GM21723 (cell line): ENCODE measurements around the gene SLC16A3.
"Not testable (repeated sequence)": the region's sequence is repeated elsewhere in the genome, so short reads cannot be mapped to it uniquely, and the experiment has no call there.

ENCODE experiments used
- ATAC-seq: cut with Tn5 transposase; IDR thresholded peaks from one replicate; pipeline ENCODE4 v1.9.1; 2021; ENCODE audit warnings: mild to moderate bottlenecking, moderate library complexity; ENCODE audit not compliant: unreplicated experiment

SLC16A3 gene

DNA sequence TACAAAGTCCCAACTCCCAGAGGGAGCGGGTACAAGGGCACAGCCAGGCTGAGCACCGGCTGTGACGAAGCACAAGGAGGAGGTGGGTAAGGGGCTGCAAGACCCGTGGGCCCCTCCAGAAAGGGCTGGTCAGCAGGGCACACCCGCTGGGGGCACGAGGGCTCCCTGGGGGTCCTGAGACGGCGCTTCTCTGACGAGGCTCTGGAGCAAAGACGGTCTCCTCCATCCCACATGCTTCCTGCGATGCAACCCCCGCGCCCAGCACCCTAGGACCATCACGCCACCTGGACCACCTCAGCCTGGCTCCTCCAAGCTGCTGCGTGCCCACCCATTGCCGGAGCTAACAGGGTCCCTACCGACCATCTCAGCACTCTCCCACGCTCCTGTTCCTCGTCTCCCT, 24.9 kb upstream of the SLC16A3 start:
- no peak for ATAC-seq

DNA sequence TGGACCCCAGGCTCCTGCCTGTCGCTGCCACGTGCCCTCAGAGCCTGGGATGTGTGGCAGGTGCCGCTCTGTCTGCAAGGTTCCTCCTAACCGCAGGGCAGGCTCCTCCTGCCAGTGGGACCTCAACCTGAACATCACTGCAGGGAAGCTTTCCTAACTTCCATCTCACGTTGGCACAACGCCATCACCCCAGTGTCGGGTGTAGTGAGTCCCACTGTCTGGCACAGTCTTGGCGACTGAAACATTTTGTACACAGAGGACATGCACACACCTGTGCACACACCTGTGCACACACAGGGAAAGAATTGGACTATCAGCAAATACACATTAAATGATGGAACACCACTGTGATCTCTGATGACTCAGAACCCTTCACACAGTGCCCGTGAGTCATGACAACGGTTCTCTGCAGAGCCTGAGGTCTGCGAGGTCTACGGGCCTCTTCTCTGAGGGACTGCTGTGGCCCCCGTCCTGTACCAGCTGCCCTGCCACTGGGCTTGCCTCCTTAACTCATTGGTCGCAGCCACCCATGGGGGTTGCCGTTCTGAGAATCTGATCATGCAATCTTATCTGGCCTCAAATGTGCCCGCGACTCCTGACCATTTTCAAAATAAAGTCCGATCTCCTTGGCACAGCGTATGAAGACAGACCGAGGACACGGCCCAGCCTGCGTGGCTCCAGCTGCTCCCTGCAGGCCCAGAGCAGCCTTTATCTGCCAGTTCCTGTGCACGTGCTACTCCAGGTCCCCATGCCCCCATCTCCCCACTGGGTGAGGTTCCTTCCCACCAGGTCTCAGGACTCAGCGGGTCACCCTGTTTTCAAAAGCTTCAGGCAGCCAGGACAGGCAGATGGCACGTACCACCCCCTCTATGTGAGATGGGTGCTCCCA, 23.8 kb upstream of the SLC16A3 start:
- ATAC-seq, result no peak

DNA sequence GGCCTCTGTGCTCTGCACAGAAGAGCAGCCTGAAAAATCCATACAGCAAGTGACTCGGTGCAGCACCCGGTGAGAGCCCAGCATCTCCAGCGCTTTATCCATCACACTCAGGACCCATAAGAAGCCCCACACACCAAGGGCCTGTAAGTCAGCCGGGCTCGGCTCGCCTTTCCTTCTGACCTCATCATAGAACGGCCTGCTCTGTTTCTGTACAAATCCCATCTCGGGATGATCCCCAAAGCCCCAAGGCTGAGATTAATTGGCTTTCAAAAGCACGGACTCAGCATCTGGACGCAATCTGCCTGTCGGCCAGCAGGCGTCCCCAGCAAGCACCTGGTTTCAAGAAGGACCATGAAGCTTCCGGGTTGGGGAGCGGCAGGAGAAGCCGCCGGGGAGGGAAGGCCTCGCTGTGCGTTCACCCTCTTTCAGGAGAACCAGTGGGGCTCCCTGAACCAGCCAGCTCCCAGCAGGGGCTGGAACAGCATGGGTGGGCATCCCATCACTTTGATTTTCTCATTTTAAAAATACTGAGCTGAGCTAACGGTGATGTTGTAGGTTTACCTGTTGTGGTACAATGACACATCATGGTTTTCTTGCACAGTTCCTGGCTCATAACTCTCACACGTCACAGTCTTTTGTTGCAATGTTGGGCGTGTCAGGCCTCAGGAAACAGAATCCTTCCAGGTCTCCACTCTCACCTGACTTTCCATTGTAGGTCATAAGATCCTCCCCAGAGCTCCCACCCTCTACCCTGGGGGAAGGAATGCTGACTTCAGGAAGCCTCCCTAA, 22.9 kb upstream of the SLC16A3 start:
- ATAC-seq, result peak; percentile 77

DNA sequence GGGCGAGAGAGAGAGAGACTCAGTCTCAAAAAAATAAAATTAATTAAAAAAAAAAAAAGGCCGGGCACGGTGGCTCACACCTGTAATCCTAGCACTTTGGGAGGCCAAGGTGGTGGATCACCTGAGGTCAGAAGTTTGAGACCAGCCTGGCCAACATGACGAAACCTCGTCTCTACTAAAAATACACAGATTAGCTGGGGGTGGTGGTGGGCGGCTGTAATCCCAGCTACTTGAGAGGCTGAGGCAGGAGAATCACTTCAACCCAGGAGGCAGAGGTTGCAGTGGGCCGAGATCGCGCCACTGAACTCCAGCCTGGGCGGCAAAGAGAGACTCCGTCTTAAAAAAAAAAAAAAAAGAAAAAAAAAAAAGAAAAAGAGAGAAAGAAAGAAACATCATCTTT, 18.2 kb upstream of the SLC16A3 start:
- ATAC-seq, result not testable (repeated sequence)

DNA sequence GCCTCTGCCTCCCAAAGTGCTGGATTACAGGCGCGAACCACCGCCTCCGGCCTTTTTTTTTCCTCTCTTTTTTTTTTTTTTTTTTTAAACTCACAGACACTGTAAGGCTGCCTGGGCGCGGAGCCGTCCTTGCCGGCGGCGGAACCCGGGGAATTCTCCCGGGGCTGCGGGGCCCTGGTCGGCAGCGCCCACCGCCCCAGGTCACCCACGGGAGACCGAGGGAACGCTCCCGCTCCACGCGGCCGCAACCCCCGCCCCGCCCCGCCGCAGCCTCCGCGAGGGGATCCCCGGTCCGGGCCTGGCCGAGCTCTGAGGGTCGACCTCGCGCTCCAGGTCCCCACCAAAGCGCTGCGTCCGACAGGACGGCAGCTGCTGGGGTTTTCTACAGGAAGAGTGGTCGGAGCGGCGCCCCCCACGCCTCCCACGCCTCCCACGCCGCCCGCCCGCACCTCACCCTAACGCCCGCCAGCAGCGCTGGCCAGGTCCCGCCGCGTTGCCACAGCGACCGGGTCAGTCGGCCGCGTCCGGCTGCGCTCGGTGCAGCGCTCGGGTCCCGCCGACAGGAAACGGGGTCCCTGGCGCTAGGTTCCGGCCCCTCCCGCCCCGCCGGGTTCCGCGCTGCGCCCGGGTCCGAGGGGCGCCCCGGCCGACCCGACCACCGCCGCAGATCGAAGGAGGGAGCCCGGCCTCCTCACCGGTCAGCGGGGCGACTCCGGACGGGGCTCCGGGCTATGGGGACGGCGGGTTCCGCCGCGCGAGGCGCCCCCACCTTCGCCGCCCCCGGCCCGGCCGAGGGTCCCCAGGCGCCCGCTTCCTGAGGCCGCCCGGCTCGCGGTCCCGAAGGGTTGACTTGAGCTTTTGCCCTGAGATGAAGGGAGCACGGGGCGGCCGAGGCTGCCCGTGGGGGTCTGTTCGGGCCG, 16.3 kb upstream of the SLC16A3 start, which contains the start of gene CCDC57:
TSS of gene CCDC57 (minus strand) at position 512 of the 920 bp plus-strand sequence. CDS start 10,898 bp downstream, outside the sequence.
- ATAC-seq, result peak; percentile 65

DNA sequence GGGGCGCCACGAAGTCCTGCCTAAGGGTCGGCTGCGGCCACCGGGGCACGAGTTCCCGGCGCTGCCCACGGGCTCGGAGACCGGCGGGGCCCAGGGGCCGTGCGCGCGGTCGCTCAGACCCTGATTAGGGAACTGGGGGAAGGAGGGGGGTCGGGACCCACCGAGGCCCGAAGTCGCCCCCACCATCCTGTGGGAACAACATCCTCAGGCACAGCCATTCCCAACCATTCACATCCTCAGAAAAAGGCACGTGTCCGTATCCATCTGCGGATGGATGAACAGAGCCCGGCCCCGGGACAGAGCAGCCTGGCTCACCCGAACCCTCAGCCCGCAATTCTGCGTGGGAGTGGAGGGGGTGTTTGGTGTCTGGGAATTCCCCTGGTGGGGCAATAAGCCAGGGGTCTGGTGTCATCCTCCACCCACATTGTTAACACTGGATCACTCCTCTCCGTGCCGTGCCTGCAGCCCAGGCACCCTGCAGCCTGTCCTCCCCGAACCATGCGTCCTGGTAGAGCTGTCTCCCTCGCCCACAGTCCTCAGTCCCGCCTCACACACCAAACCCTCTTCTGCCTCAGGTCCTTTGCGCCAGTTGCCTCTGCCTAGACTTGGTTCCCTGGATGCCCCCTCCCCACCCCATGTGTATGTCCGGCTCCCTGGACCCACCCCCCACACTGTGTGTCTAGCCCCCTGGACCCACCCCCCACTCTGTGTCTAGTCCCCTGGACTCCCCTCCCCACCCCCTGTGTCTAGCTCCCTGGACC, 15.4 kb upstream of the SLC16A3 start:
- peak; percentile 24 for ATAC-seq

DNA sequence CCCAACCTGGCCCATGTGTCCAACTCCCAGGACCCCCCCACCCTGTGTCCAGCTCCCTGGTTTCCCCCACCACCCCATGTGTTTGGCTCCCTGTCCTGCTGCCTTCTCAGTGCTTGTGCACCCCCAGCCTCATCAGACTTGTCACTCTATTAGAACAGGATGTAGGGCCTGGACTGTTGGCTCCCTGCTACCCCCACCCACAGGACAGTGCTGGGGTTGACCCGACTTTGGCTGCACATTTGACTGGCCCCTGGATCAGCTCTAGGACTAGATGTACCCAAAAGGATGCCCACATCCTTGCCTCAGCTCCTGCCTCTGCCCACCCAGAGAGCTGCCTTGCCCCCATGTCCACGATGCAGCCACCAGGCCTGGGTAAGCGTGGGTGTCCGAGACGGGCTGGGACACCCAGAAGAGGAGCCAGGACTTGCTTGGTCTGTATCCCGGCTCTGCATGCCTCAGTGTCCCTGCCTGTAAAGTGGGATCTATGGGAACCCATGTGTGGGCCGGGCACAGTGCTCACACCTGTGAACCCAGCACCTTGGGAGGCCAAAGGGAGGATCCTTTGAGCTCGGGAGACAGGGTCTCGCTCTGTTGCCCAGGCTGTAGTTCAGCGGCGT, 14.7 kb upstream of the SLC16A3 start:
- ATAC-seq, result no peak

DNA sequence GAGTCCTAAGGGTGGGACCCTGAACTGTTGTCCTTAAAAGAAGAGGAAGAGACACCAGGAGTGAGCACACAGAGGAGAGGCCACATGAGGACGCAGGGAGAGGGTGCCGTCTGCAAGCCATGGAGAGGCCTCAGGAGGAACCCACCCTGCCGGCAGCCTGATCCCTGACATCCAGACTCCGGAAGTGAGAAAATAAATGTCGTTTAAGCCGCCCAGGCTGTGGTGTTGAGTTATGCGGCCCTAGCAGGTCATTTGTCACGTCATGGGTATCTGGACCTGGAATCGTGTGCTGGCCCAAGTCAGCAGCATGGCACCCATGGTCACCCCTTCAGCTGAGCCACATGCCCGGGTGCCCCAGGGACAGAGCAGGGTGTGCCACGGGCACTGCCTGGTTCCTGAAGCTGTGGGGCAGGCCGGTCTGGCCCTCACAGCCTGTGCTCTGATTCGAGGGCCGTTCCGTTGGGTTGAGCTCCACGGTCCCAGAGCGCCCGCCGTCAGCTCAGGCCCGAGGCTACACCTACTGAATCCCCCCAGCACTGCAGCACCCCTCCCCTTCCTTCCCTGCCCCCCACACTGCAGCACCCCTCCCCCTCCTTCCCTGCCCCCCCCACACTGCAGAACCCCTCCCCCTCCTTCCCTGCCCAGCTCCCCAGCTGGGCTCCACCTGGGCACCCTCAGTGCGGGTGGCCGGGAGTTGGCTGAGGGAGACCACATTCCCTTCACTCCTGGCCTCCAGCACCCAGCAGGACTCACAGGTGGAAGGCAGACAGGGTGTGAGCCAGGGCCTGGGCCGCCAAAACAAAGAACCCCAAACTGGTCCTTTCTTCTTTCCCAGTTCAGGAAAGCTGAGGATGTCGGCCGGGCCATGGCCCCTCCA, 13.5 kb upstream of the SLC16A3 start:
- ATAC-seq, result no peak

DNA sequence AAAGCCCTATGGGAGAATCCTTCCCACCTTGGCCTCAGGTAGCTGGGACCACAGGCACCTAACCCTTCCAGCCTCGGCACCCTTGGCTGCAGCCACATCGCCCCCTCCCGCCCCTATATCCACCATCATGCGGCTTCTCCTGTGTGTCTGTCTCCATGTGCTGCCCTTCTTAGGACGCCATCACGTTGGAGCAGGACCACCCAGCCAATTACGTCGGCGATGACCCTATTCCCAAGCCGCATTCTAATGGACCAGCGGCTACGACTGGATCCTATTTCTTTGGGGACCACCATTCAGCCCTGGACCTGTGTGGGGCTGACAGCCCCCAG, 12.9 kb upstream of the SLC16A3 start:
- no peak for ATAC-seq

DNA sequence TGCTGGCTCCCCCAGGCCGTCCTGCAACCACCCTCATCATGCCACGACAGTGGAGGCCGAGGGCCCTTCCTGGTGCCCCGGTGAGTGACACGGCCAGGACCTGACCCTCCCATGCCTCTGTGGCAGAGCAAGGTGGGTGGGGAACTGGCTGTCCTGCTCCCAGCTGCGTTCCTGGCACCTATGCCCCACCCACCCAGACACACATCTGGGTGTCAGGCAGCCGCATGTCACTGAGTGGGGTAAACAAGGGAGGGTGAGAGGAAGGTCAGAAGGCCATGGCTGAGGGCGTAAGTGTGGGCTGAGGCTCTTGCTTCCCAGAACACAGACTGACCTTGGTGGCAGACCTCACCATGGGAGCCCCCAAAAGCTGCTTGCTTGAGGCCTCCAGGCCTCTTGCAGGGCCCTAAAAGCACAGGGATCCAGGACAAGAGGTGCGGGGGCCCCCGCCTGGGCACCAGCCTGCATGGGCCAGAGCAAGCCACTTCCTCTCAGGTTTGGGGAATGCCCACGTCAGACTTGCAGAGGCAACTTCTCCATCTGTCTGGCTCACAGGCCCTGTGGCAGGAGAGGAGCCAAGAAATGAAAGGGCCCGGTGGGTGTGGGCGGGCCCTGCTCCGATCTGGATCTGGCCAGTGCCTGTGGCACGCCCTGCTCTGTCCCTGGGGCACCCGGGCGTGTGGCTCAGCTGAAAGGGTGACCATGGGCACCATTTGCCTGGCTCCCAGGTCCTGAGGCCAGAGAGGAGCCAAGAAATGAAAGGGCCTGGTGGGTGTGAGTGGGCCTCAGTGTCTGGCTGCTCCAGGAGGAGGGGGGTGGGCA, 12.3 kb upstream of the SLC16A3 start:
- ATAC-seq, result peak; percentile 34

DNA sequence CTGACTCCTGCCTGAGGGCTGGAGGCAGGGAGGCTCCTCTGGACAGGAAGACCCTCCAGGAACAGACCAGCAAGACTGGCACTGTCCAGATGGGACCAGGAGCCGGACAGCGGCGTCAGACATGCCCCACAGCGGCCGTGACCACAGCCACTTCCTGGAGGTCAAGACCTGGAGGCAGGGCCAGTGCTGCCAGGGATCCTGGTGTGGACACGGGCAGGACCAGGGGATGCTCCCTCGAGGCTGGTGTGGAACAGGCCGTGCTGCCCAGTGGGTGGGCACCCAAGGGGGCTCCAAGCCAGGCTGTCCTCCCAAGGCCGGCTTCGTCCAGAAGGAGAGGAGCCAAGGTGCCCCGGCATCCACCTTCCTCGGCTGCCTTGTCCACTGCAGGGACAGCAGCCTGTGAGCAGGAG, 11.7 kb upstream of the SLC16A3 start:
- ATAC-seq, result no peak

DNA sequence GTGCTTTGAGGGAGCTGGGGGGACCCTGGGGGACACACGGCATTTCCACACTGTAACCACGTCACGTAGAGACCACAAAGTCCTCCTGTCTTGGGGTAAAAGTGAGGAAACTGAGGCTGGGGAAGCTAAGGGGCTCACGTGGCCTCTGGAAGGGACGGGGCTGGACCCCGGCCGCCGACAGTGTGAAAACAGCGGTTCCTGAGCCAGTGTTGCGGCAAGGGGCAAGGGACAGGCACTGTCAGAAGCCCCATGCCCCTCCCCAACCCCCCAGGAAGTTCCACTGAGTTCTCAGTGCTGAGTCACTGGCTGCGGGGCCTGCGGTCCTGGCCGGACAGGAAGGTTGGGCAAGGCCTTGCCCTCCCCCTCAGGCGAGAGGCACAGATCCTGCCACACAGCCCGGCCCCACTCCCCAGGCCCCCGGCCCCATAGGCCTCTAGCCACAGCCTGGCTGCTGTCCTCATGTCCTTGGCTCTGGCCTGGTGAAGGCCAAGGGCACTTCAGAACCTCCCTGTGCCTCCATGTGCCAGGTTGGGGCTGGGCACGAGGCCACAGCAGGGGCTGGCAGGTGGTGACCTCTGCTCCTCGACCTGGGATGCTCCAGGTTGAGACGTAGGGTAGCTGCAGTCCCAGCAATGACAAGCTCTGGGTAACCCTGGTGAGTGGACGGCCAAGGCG, 11.2 kb upstream of the SLC16A3 start:
- no peak for ATAC-seq

DNA sequence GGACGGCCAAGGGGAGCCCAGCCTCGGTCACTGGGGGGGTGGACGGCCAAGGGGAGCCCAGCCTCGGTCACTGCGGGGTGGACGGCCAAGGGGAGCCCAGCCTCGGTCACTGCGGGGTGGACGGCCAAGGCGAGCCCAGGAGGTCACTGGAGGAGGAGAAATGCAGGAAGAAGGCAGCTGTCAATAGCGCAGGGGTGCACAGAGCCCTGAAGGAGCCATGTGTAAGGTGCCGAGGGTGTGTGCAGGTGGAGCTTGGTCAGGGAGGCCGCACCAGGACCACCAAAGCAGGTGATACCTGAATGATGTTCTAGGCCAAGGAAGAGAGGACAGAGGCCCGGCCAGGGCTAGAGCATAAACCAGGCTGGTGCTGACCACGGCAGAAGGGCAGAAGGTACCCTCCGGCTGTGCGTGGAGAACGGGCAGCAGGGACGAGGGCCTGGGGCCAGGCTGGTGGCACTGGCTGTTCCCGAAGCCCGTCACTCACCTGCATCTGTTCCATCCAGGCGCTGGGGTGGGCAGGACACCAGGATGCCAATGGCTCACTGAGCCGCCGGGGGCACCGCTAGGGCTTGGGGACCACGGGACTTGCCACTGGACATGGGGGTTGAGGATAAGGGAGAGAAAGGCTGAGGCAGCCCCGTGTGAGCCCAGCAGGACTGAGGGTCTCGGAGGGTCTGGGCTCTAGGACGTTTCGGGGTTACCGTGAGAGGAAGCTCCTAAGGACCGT, 10.3 kb upstream of the SLC16A3 start:
- no peak for ATAC-seq

DNA sequence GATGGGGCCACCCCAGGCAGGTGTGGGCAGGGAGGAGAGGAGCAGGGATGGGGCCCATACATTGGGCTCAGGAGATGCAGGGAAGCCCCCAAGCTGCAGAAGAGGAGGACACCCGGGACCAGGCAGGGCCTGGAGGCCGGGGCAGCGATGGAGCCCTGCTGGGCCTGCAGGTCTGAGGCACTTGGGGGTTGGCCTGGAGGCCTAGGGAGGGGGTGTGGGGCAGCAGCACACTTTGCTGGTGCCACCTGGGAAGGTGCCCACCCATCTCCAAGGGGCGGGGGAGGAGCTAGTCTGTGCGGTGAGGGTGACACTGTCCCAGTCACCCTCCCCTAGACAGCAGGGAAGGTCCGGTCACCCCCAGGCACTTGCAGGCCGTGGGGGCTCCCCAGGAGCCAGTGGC, 9.8 kb upstream of the SLC16A3 start:
- no peak for ATAC-seq

DNA sequence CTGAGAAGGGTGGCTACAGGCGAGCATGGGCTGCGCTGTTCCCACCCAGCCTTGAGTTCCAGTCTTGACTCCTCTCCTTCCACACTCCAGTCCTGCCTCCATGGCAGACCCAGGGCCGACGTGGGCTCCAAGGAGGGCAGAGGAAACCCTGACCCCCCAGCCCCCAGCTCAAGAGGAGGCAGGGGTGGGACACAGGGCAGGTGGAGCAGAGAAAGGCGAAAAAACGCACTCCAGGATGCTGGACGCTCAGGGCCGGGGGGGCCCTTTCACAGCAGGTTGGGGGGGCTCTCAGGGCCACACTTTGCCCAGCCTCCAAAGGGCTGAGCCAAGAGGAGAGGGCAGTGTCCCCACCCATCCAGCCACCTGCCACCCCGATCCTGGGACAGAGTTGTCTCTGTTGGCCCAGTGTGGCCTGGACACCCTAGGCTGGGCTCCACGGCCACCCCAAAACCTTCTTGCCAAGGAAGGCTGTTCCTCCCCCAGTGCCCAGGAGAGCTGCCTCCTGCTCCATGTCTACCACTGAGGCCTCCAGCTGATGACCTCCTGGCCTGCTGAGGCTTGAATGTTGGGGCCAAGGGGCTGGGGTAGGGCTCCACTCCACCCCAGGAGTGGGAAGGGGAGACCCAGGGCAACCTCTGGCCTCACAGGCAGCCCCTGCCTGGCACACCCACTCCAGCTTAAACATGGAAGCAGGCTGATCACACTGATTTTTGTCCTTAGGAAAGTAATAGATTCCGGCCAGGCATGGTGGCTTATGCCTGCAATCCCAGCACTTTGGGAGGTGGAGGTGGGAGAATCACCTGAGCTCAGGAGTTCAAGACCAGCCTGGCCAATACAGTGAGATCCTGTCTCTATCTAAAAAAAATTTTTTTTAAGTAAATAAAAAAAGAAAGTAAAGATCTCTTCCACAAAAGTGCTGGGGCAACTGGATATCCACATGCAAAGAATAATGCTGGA, 8.8 kb upstream of the SLC16A3 start:
- no peak for ATAC-seq
